GM21786 (cell line): ENCODE measurements around the gene MIOS.
"Not testable (repeated sequence)": the region's sequence is repeated elsewhere in the genome, so short reads cannot be mapped to it uniquely, and the experiment has no call there.

Experiments used
- ATAC-seq: cut with Tn5 transposase; IDR thresholded peaks from one replicate; pipeline ENCODE4 v1.9.1; 2021; ENCODE audit not compliant: unreplicated experiment

Gene MIOS

GRCh38 chr7:7640221-7641128, 73.8 kb downstream of the MIOS start, which contains the start of gene UMAD1:
UMAD1 (plus strand) TSS chr7:7640752; CDS start chr7:7673372, 32,620 bp downstream.
- peak; percentile 97 for ATAC-seq

- ATAC-seq = peak; percentile 2
These were observed 74.5 kb downstream of the MIOS start for GRCh38 chr7:7641129-7641663.

GRCh38 chr7:7642081-7642480, 75.4 kb downstream of the MIOS start:
- no peak for ATAC-seq

GRCh38 chr7:7647495-7648036, 80.9 kb downstream of the MIOS start:
- no peak for ATAC-seq

- ATAC-seq = no peak
These were observed 84.1 kb downstream of the MIOS start for GRCh38 chr7:7650682-7651206.

GRCh38 chr7:7651479-7651878, 84.8 kb downstream of the MIOS start:
- ATAC-seq = no peak

GRCh38 chr7:7652798-7653540, 86.3 kb downstream of the MIOS start:
- no peak for ATAC-seq

GRCh38 chr7:7653593-7654187, 87.0 kb downstream of the MIOS start:
- ATAC-seq = no peak

GRCh38 chr7:7654964-7655715, 88.5 kb downstream of the MIOS start:
- no peak for ATAC-seq

- ATAC-seq = not testable (repeated sequence)
These were observed 89.8 kb downstream of the MIOS start for GRCh38 chr7:7656459-7656858.
